Measurements from ENCODE around the gene CPVL. TPM values are rescaled to one million over a fixed set of nuclear protein-coding genes. Genes with fewer than 3 reads are reported as not detected.

The CPVL gene
- total and polyA plus RNA-seq, 4 donors, result 16.6 to 34.8 (median 17.6) TPM

- Histone ChIP-seq H3K9me3 (ENCODE audit: control insufficient read depth in 4 of 4, insufficient read depth in 3 of 4, low read length in 3 of 4) (no peaks in the 10 kb centered on the region), H3K36me3 (ENCODE audit: control insufficient read depth in 4 of 4, insufficient read depth in 4 of 4, low read length in 4 of 4) (no peaks in the 10 kb centered on the region), H3K27me3 (ENCODE audit: control insufficient read depth in 3 of 3, insufficient read depth in 3 of 3, low read length in 2 of 3) (no peaks in the 10 kb centered on the region), H3K9ac (ENCODE audit: insufficient read depth in 1 of 2, low read length in 2 of 2) (no peak overlapping the region), H3K27ac (ENCODE audit: low read depth in 1 of 2, low read length in 1 of 2) (no peak overlapping the region), H3K4me1 (ENCODE audit: control insufficient read depth in 5 of 5, insufficient read depth in 5 of 5, low read length in 5 of 5) (peaks cover 4 to 35% (median 15%) of the 10 kb centered on the region in 5 donors), H3K4me3 (no peak overlapping the region)
- TF ChIP-seq, protein P1, sequence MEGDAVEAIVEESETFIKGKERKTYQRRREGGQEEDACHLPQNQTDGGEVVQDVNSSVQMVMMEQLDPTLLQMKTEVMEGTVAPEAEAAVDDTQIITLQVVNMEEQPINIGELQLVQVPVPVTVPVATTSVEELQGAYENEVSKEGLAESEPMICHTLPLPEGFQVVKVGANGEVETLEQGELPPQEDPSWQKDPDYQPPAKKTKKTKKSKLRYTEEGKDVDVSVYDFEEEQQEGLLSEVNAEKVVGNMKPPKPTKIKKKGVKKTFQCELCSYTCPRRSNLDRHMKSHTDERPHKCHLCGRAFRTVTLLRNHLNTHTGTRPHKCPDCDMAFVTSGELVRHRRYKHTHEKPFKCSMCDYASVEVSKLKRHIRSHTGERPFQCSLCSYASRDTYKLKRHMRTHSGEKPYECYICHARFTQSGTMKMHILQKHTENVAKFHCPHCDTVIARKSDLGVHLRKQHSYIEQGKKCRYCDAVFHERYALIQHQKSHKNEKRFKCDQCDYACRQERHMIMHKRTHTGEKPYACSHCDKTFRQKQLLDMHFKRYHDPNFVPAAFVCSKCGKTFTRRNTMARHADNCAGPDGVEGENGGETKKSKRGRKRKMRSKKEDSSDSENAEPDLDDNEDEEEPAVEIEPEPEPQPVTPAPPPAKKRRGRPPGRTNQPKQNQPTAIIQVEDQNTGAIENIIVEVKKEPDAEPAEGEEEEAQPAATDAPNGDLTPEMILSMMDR (IDR thresholded peaks at IDR 0.05; ENCODE audit: control extremely low read depth, extremely low read depth), result no peak
- ATAC-seq (ENCODE audit: insufficient read depth, low FRiP score), result no peak
- DNase-seq, result no peak
- 22 to 45% methylated on average over 2 of the region's 2 CpGs for WGBS, 2 donors
Observed at GRCh38 chr7:29086545-29086944, 59.8 kb downstream of the CPVL start.

DNA sequence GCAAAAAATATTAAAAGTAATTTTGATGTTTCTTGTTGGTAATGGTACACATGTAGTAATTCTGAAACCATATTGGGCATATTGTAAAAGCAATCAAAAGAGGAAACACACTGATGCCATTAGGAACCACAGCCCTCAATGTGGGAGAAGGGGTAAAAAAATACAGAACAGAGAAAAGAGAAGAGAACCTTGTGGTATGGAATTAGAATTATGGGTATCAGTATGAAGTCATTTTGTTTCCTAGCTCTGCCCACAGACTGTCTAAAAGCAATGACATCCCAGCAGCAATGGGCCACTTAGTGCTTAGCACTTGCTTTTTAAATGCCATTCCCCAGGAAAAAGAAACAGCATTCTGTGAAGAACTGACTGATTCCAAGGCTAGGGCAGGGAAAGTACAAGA lies 61.5 kb downstream of the CPVL start:
- H3K27me3 ChIP-seq (ENCODE audit: control insufficient read depth in 3 of 3, insufficient read depth in 3 of 3, low read length in 2 of 3), result no peaks in the 10 kb centered on the region
- DNase-seq (no peak), ATAC-seq (ENCODE audit: insufficient read depth, low FRiP score) (no peak)
- TF ChIP-seq, protein P1 (IDR thresholded peaks at IDR 0.05; ENCODE audit: control extremely low read depth, extremely low read depth), result no peak
- H3K4me1 ChIP-seq (ENCODE audit: control insufficient read depth in 5 of 5, insufficient read depth in 5 of 5, low read length in 5 of 5), result peaks cover 2 to 31% (median 12%) of the 10 kb centered on the region in 5 donors
- H3K27ac ChIP-seq (ENCODE audit: low read depth in 1 of 2, low read length in 1 of 2), result no peak overlapping the region
- no peaks in the 10 kb centered on the region for H3K36me3 ChIP-seq (ENCODE audit: control insufficient read depth in 4 of 4, insufficient read depth in 4 of 4, low read length in 4 of 4)
- no peak overlapping the region for H3K4me3 ChIP-seq
- no peak overlapping the region for H3K9ac ChIP-seq (ENCODE audit: insufficient read depth in 1 of 2, low read length in 2 of 2)
- no peaks in the 10 kb centered on the region for H3K9me3 ChIP-seq (ENCODE audit: control insufficient read depth in 4 of 4, insufficient read depth in 3 of 4, low read length in 3 of 4)

DNA sequence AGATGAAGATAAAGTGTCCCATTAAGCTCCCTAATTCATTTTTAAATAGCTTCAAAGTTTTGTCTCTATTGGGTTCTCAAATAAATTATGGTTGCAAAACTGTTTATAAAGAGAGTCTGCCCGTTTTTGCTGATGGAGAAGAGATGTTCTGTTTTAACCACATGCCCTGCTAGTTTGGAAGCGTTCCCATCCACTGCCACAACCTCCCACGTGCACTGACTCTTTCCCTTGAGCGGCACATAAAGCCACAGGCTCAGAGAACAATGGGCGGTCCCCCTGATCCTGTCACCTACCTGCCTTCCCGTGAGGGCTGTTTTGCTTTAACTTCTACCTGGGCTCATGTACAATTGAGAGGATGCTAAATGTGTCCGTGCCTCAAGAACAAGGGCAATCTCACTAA lies 65.5 kb downstream of the CPVL start:
- Histone ChIP-seq H3K4me3 (no peak overlapping the region), H3K27ac (ENCODE audit: low read depth in 1 of 2, low read length in 1 of 2) (no peak overlapping the region), H3K27me3 (ENCODE audit: control insufficient read depth in 3 of 3, insufficient read depth in 3 of 3, low read length in 2 of 3) (no peaks in the 10 kb centered on the region), H3K36me3 (ENCODE audit: control insufficient read depth in 4 of 4, insufficient read depth in 4 of 4, low read length in 4 of 4) (no peaks in the 10 kb centered on the region), H3K9ac (ENCODE audit: insufficient read depth in 1 of 2, low read length in 2 of 2) (no peak overlapping the region), H3K9me3 (ENCODE audit: control insufficient read depth in 4 of 4, insufficient read depth in 3 of 4, low read length in 3 of 4) (no peaks in the 10 kb centered on the region), H3K4me1 (ENCODE audit: control insufficient read depth in 5 of 5, insufficient read depth in 5 of 5, low read length in 5 of 5) (peaks cover 0 to 30% (median 6%) of the 10 kb centered on the region in 5 donors)
- ATAC-seq (ENCODE audit: insufficient read depth, low FRiP score) (no peak), DNase-seq (no peak)
- TF ChIP-seq, protein P1 (IDR thresholded peaks at IDR 0.05; ENCODE audit: control extremely low read depth, extremely low read depth), result no peak
- WGBS, 2 donors, result 64 to 65% methylated on average over 7 of the region's 7 CpGs

Data from lung (tissue), 12 donors.